HG02943 (cell line): ENCODE data around the gene TCF7L2.

Experiments used
- ATAC-seq: cut with Tn5 transposase; IDR thresholded peaks from one replicate; pipeline ENCODE4 v1.9.1; 2021; ENCODE audit warnings: mild to moderate bottlenecking, low read depth, moderate library complexity; ENCODE audit not compliant: unreplicated experiment

Gene TCF7L2

GRCh38 chr10:112945811-112946210 is 4.2 kb upstream of the TCF7L2 start:
- no peak for ATAC-seq

- ATAC-seq: no peak
These were observed 3.4 kb upstream of the TCF7L2 start for GRCh38 chr10:112946649-112947048.

DNA sequence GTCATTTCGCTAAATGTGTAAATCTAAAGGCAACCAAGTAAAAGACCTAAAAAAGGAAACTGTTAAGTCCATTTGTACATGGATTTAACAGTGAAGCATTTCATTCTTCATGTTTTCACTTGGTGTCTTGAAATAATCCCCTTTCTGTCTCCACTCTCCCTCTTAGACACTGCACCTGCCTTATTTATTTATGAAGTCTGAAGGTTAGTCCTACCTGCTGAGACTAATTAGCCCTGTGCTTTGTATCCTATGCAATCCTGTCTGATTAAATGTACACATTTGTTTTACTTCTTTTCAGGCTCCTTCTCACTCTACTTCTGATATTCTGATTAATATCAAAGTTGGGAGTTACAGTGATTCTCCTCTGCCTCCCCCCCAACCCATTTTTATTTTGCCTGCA is 1.9 kb upstream of the TCF7L2 start:
- ATAC-seq: no peak

DNA sequence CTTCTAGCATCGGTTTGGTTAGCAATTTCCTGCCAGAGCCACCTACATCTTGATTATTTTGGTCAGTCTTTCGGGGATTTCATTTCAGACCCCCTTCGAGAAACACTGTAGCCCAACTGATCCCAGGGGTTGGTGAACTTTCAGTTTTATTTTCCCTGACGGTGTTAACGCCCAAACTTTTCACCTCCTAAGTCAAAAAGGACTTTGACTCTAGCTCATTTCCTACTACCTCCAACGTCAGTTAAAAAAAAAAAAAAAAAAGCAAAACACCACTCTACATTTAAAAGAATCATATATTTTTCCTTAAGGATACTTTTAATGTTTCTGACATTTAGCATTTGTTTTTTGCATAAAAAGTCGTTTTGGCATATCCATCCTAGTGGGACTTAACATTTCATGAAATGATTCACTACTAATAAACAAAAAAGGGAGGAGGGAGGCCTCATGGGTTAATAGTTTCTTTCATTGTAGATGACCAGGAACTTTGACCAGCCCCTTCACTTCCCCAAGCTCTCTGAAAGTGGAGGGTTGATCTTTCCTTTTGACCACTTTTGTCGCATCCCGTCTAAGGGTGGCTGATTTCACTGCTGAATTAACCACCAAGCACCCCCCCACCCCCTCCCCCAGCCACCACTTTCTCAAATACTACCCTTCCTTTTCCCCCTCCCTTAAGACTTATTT is 764 bp upstream of the TCF7L2 start:
- no peak for ATAC-seq

- ATAC-seq: no peak
These were observed 789 bp downstream of the TCF7L2 start for GRCh38 chr10:112950714-112951358.

DNA sequence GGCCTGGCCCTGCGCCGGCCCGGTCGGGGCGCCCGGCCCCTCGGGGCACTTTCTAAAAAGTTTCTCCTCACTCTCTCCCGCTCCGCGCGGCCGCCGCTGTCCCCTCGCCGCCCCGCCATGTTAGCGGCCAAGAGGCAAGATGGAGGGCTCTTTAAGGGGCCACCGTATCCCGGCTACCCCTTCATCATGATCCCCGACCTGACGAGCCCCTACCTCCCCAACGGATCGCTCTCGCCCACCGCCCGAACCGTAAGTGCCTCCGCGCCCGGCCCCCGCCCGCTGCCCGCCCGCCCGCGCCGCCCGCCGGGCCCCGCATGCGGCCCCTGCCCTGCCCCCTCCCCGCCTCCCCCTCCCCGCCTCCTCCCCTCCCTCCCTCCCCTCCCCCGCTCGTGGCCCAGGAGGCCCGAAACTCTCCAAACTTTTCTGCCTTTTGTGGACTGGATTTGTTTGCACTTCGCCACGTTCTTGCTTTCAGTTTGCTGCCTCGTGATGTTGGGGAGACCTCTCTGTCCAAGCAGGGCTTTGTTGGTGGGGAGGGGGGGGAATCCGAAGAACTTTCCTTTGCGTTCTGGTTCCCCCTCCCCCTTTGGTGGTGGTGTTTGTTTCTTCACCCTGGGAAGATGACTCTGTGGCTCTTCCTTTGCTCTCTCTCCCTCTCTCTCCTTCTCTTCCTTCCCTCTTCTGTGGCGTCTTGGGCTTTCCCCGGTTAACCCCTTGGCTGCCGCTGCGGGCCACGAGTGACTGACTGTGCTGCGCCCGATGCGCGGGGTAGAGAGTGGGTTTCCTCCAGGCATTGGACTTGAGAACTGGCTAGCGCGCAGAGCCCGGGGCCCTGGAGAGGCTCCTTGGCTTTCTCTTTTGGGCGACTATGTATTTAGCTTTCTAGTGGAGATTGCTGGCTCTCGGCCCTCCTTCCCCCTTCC is 1.6 kb downstream of the TCF7L2 start:
- no peak for ATAC-seq

DNA sequence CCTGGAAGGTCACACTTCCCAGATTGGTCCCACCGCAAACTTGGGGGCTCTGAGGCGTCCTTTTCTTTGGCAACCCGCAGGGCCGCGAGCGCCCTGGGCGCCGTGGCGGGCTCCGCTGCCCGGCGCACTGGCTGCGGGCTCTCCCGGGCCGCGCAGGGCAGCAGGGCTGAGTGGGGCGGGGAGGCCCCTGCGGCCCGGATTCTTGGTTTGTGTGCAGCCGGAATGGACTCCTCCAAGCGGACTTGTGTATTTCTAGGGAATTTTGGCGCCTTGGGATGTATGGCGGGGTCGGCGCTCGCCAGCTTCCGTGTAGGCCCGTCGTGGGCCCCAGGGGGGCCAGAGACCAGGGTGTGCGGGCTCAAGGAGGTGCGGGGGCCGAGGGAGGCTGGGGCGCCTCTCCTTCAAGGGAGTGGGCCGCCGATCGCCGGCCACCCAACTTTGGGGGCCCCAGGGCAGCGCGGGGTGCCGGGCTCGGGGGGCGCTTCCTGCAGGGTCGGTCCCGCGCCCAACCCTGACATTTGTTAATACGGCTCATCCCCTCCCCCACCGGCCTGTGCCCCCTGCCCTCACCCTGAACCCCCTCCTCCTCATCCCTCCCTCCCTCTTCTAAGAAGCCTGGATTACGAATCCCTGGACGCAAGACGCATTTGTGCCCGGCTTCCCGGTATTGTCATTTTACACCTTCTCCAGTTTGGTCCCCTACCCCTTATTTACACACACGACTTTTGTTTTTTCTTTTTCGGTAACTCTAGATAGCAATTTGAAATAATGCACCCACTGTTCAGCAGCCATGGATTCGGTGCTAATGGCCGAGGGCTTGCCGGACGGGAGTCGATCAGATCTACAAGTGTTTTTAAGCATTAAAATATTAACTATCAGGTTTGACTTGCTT is 2.5 kb downstream of the TCF7L2 start:
- no peak for ATAC-seq

- ATAC-seq: no peak
These were observed 3.4 kb downstream of the TCF7L2 start for GRCh38 chr10:112953174-112954159.

DNA sequence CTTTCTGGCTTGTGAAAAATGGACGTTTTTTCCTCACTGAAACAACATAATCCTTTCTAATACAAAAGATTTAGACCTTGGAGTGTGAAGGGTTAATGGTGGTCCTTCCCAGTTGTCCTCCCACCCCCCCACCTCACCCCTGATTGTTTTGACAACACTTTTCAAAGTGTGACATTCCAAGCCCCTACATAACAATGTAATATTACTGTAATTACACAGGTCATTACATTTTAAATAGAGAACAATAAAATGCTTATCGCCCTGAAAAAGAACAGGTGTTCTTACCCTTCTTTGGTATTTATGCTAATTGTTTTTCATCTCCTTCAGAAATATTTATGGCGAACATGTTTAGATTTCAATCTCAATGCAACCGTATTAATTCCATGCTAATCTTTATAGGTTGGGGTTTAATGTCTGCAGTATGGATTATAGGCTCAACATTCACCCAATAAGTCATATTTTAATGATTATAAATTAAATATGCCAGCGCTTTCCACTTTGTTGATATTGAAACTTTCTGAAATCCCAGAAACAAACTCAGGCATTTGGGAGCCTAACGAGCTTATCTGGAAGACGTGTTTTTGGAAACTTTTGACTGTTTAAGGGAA is 5.0 kb downstream of the TCF7L2 start:
- no peak for ATAC-seq

GRCh38 chr10:112955582-112956421 is 5.8 kb downstream of the TCF7L2 start:
- ATAC-seq: no peak

GRCh38 chr10:112956631-112957350 is 6.7 kb downstream of the TCF7L2 start:
- no peak for ATAC-seq

DNA sequence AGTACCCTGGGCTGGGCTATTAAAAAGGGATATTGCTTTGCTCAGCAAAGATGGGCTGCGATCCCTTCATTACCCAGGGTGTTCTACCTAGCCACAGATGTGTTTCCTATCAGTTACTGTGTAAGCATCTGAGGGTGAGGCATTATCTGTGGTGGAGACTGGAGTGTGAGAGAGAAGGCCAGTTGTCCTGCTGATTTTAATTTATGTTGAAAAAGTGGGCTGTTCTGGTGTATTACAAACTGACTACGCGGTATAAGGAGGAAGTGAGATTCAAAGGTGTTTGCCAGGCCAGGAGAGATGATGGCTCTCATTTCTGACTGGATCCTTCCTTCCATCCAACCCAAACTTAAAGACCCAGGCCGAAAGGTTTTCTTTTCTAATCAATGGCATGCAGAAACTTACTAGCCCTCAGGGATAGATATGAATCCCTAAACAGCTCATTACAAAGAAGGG is 7.6 kb downstream of the TCF7L2 start:
- no peak for ATAC-seq

DNA sequence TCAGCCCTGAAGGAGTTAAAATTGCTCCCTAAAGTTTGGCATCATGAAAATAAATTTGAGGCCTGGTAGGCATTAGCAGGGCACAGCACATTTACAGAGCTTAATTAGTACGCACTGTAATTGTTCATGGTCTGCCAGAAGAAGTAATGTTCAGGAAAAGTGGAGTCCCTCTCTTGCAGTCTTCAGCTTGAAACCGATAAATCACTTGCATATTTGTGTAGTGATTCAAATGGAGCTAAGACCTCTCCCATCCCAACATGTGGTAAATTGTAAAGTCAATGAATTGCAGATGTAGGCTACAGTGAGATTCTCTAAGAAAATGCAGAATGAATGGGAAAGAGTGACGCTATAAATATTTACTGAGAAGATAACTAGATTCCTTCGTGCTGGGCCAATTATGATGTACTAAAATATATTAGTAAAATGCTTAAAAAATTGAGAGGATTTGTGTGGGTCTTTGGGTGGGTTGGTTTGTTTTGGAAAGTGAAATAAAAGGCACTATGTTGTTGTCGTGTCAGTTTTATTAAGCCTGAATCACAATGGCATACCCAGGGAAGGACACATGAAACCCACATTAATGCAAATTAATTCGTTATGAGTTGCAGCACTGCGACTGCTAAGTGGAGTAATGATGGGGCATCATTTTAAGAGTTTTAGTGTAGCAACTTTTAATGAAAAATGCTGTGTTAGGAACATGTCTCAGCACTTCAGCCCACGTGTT is 8.4 kb downstream of the TCF7L2 start:
- no peak for ATAC-seq

- no peak for ATAC-seq
These were observed 9.3 kb downstream of the TCF7L2 start for GRCh38 chr10:112959207-112959838.

- no peak for ATAC-seq
These were observed 10.2 kb downstream of the TCF7L2 start for GRCh38 chr10:112960151-112960681.

GRCh38 chr10:112961609-112962008 is 11.6 kb downstream of the TCF7L2 start:
- ATAC-seq: no peak
